GM21515 (cell line): ENCODE measurements around the gene TFDP2.
"Not testable (repeated sequence)": the region's sequence is repeated elsewhere in the genome, so short reads cannot be mapped to it uniquely, and the experiment has no call there.

Experiments used
- ATAC-seq: cut with Tn5 transposase; IDR thresholded peaks from one replicate; pipeline ENCODE4 v1.9.1; 2021; ENCODE audit not compliant: unreplicated experiment

TFDP2 gene

GRCh38 chr3:142148792-142149672 is at the start of gene TFDP2:
Gene TFDP2 (minus strand): TSS chr3:142149544. CDS start chr3:142101749, 47,795 bp downstream.
- ATAC-seq, result peak; percentile 100

DNA sequence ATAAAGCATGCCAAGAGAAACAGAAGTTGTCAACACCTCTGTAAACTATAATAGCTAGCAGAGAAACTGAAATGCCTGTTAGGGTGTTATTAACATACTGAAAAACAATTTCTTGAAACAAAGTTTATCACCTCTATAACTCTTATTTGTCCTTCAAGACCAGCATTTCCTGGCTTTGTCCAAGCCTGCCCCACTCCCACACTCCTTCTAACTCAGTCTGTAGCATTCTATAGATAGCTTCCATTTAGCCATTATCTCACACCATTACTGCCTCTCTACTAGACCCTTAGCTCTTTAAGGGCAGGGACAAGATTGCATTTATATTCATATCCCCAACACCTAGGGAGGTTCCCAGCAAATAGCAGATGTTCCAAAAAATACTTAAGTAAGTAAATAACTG is 39.5 kb upstream of the TFDP2 start:
- no peak for ATAC-seq

DNA sequence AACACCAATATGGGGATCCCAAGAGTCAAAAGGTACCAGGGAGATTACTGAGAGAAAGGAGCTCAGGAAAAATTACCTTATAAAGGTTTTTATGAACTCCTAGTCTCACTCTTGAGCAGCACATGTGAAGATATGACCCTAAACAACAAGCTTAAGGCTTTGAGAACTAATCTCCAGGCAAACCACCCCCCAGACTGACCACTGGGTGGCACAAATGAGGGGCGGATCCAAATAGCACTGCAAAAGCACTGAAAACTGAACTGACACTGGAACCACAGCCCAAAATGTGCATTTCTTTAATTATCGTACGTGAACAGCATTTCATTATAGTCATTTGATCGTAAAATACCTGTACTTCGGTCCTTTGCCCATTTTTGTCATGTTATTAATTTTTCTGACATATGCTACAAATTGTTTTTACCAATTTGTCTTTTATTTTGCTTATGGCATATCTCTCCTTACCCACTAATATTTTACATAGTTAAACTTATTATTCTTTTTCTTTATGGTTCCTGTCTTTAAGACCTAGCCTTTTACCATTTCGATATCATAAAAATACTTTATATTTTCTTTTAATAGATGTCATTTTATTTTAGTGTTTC is 31.5 kb upstream of the TFDP2 start:
- no peak for ATAC-seq

DNA sequence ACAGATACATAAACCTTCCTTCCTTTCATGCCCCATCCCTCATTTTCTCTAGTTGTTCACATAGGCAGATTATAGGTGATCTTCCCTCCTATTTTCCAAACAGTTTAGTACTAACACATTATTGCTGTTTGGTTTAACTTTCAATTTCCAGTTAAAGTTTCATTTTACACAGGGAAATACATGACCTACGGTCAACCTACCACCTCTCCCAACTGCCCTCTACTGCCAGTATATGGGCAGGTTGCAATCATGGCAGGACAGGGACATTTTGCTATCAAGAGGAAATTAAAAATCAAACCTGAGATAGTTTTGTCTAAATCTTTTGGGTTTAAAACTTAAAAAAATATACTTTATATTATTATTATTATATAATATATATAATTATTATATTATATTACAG is 26.1 kb upstream of the TFDP2 start:
- no peak for ATAC-seq

- no peak for ATAC-seq
Observed at GRCh38 chr3:142174559-142174958, 25.2 kb upstream of the TFDP2 start.

DNA sequence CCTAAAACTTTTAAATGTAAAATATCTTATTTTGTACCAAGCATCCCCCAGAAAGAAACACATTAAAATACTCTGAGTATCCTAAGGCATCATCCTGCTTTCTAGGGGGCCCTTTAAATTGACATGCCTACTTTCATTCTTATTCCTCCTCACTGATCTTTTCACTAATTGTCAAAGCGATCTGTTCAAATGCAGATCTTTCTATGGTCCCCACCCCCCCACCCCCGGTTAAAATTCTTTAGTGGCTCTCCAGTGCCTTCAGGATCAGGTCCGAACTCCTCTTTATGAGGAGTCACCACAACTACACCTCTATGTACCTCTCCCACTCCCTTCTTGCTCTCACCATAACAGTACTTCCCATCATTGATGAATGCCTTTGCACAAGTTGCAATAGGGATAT is 19.2 kb upstream of the TFDP2 start:
- no peak for ATAC-seq

GRCh38 chr3:142165194-142165593 is 15.8 kb upstream of the TFDP2 start:
- no peak for ATAC-seq

- no peak for ATAC-seq
Observed at GRCh38 chr3:142159083-142159740, 9.9 kb upstream of the TFDP2 start.

DNA sequence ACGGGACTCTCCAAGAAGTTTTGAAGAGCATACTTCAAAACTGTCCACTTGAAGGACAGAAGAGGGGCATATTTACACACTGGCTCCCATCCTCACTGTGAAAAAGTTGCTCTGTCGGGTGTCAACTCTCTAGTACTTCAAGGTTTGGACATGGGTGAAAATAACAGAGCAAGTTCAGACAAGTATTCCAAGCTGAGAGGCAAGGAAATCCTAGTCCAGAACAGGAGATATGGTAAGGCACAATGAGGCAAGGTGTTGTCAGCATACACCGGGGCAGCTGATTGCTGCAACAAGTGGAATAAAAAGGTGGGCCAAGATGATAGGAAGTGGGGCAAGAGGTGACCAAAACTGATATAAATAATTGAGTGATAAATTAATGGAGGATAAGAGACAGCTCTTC is 4.8 kb upstream of the TFDP2 start:
- ATAC-seq, result no peak

DNA sequence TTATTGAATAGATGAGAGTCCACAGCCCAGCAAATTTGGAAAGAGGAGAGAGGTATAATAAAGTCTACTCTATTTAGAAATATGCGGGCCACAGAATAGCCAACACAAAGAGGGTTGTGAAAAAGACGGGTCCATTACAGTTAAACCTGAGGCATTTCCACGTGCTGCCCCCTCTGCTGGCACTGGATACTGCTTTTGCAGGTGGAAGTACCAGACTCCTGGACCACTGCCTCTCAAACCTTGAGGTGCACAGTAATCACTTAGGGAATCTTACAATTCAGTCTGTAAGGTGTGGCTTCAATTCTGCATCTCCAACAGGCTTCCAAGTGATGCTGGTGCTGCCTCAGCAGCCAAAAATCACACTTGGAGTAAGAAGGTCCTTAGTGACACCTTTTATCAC is 3.0 kb upstream of the TFDP2 start:
- no peak for ATAC-seq

- no peak for ATAC-seq
Observed at GRCh38 chr3:142151828-142152227, 2.5 kb upstream of the TFDP2 start.

DNA sequence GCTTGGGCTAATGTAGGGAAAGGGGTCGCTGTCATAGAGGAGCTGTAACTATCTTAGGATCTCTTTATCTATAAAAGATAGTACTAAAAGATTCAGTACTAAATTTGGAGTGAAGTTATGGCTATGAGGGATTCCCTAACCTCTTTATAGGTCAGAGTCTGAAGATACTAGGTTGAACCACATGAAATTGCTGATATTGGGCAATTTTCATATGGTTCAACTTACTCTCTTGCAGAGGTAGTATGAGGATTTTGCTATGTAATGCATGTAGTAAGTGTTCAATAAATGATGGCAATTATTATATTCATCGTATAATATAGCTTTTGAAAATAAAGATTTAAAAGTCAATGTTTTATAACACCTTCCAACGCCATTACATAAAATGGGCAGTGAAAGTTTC is 1.9 kb upstream of the TFDP2 start:
- no peak for ATAC-seq

GRCh38 chr3:142150271-142150670 is 927 bp upstream of the TFDP2 start:
- no peak for ATAC-seq

DNA sequence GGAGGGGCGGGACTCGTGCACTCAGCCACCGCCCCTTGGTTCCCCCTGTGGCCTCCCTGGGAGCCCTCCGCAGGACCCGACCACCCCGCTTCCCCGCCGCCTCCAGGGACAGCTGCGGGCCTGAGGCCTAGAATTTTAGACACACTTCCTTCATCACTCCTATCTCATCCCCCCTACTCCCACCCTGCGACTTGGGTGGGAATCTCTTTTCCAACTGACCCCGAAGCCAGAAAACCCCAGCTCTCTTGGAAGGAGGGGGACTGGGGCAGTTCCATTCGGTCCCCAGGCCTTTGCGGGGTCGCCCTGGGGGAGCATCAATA is 289 bp upstream of the TFDP2 start:
- no peak for ATAC-seq

DNA sequence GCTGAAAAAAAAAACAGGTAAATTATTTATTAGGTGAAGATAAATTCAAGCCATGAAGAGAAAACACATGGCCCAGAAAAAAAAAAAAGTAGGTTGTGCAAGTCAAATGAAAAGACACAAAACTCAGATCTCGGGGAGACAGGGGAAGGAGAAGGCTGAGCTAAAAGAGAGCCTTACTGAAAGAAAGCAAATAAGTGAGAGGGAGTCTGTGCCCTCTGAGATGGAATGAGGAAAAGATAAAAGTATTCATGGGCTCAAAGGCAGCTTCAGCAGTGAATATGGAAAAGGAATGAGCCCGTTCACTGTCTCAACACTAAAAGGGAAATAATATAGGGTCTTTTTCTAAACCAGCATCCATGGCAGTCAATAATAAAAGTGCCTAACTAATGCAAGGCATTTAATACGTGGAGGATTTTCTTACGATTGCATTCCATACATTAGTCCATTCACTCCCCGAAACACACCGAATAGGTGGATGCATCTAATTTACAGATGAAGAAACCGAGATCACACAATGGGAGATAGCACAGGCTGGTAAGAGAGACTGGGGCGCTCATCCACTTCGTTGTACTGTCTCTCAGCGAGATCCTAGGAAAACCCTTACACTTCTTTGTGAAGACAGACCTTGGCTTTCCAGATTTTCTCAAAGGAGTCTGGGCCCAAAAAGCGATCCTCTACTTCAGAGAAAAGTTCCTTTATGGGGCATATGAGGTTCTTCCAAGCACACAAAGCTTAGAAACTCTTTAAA is 1.1 kb downstream of the TFDP2 start:
- no peak for ATAC-seq

GRCh38 chr3:142144587-142144986 is 4.8 kb downstream of the TFDP2 start:
- ATAC-seq, result not testable (repeated sequence)

DNA sequence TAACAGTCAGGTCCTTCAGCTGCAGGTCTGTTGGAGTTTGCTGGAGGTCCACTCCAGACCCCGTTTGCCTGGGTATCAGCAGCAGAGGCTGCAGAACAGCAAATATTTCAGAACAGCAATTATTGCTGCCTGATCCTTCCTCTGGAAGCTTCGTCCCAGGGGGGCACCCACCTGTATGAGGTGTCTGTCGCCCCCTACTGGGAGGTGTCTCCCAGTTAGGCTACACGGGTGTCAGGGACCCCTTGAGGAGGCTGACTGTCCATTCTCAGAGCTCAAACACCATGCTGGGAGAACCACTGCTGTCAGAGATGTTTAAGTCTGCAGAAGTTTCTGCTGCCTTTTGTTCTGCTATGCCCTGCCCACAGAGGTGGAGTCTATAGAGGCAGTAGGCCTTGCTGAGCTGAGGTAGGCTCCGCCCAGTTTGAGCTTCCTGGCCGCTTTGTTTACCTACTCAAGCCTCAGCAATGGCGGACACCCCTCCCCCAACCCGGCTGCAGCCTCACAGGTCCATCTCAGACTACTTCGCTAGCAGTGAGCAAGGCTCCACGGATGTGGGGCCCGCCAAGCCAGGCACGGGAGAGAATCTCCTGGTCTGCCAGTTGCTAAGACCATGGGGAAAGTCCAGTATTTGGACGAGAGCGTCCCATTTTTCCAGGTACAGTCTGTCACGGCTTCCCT is 8.6 kb downstream of the TFDP2 start:
- ATAC-seq, result not testable (repeated sequence)

- not testable (repeated sequence) for ATAC-seq
Observed at GRCh38 chr3:142137089-142137488, 12.3 kb downstream of the TFDP2 start.

DNA sequence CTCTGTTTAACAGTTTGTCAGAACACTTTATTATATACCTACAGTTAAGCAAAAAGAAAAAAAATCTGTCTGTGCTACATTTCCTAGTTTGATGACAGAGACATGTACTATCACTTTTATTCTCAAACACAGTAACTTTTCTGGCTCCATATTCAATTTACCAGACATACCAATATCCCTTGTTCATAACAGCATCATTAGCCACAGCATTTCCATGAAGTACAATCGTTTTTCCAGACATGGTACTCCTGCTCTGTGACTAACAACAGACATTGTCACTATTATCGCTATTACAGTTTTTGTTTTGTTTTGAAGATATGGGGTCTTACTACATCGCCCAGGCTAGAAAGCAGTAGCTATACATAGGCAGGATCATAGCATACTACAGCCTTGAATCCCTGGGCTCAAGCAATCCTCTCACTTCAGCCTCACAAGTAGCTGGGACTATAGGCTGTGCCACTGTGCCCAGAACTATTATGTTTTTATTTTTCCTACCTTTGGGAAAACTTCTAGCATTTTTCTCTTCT is 14.5 kb downstream of the TFDP2 start:
- no peak for ATAC-seq

GRCh38 chr3:142129516-142130171 is 19.7 kb downstream of the TFDP2 start:
- no peak for ATAC-seq
